Measurements from ENCODE around the gene CMSS1. TPM values are rescaled to one million over a fixed set of nuclear protein-coding genes. Genes with fewer than 3 reads are reported as not detected.

Gene CMSS1
- total RNA-seq: 7.0 and 8.5 TPM in 2 replicates

DNA sequence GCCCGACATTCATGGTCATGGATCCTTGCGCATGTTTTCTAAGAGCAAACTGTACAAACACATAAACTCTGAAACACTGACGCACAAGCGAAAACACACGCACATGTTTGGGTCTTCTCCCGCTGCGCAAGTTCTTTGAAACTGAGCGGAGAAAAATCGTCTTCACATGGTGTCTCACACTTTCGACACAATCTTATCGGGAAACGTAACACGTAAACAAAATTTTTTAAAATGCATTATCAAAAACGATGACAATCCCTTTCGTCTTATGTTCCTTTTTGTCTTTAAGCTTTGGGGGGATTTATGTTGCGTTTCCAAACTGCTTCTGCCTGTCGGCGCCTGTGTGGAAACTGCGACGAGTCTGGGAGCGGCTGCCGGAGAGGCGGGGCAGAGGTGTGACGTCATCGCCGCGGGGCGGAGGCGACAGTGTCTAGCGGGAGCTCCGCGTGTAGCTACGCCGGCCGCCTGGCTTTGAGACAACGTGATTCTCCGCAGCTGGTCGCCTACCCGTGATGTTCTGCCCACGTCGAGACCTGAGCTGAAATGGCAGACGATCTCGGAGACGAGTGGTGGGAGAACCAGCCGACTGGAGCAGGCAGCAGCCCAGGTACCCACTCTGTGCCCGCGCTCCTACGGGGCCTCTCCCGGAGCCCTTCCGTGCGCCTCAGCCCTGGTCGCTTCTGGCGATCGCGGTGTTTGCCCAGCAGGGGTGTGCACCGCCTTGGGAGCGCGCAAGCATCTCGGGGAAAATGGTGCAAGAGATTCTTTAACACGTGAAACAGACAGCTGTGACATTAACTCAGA, at the start of gene CMSS1:
Gene CMSS1 (plus strand): TSS at position 426 of the 804 bp plus-strand sequence.

DNA sequence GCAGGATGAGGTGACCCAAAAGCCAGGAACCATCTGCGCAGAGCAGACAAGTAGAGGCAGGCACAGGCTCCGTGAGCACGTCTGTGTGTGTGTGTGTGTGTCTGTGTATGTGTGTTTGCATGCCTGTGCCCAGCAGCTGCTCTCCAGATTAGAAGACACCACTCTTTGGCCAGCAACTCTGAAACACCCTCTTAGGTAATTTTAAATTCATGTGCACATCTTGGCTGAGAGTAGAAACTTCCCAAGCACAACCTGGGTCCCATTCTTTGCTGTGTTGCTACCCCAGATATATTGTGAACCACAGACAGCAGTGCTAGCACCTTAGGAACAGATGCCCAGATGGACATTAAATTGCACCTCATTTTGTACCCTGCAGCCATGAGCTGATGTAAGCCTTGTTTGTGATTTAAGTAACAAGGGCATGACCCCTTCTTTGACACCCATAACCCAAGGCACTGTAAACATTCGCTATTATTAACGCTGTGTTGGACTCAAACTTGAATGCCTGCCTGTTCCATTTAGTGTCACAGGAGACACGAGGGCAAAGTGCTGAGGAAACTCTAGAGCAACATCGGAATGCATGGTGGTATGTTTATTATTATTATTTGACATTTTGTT, 296.9 kb downstream of the CMSS1 start, which contains the start of gene FILIP1L:
Gene FILIP1L (minus strand): TSS at position 89 of the 618 bp plus-strand sequence.

Other genes starting within 250 kb of the CMSS1 start
- gene COL8A1, start 179.3 kb upstream of the CMSS1 start, total RNA-seq: 148 and 185 TPM in 2 replicates